ENCODE results near the gene PRMT3.
"Not testable (repeated sequence)": the region's sequence is repeated elsewhere in the genome, so short reads cannot be mapped to it uniquely, and the experiment has no call there.

PRMT3 gene

GRCh38 chr11:20374741-20375300, 12.7 kb upstream of the PRMT3 start:
- DNase-seq, result no peak

- no peak for DNase-seq
Observed at GRCh38 chr11:20376162-20376730, 11.3 kb upstream of the PRMT3 start.

- not testable (repeated sequence) for DNase-seq
Observed at GRCh38 chr11:20385996-20386395, 1.5 kb upstream of the PRMT3 start.

DNA sequence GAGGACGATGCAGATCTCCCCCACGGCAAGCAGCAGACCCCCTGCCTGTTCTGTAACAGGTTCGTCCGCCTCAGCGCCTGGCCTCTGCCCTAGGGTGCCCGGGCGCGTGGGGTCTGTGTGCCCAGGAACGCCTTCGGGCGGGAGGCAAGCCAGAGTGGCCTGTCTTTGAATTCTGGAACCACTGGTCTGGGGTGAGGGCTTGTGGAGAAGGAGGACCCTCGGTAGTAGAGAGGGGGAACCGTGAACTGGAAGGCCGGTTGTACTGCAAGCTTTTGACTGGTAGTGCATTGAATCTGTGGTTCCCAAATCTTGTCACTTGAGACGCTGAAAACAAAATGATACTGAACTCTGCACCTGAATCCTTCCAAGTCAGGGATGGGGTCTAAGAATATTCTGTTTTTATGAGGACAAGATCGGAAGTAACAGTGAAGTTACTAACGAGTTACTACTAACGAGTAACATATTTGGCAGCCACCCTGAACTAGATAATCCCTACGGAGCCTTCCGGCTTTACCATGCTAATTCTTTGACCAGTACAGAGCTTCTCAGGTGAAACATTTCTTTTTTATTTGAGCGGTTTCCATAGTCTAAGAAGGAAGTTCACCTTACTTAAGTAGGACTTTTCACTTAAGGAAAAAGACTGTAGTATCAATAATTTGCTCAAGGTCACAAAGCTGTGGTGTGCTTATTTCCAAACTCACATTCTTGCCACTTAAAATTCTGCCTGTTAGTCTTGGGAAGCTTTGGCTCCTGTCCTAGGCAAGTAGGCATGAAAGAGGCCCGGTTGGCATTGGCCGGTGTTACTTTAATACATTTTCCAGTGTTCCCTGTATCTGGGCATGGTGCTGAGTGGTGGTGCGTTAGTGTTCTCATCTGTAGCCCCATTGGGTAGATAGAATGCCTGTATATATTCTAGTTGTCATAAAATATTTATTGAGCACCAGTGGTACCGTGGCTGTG, 860 bp downstream of the PRMT3 start:
- peak; percentile 56 for DNase-seq

- no peak for DNase-seq
Observed at GRCh38 chr11:20397281-20397680, 9.8 kb downstream of the PRMT3 start.

DNA sequence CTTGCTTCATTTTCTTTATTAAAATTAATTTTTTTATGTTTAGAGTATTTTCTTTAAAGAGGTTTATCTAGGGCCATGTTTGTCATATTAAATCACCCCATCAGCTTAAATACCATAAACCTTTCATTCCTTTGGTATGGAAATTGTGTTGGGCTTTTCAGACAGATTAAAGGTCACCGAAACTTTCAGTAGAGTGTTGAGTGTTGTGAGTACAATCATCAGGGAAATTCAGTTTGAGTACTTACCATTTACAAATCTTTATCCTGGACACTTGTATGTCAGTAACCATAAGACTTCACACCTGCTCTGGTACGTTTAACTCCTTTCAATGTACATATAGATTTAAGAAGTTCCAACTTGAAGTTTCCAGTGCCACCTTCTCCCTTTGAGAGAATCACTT, 12.0 kb downstream of the PRMT3 start:
- no peak for DNase-seq

GRCh38 chr11:20403059-20403458, 15.5 kb downstream of the PRMT3 start:
- DNase-seq, result no peak

GRCh38 chr11:20406484-20406883, 19.0 kb downstream of the PRMT3 start:
- no peak for DNase-seq

- DNase-seq, result no peak
Observed at GRCh38 chr11:20407344-20407743, 19.8 kb downstream of the PRMT3 start.

- no peak for DNase-seq
Observed at GRCh38 chr11:20415432-20415831, 27.9 kb downstream of the PRMT3 start.

GRCh38 chr11:20417771-20418170, 30.3 kb downstream of the PRMT3 start:
- no peak for DNase-seq

DNA sequence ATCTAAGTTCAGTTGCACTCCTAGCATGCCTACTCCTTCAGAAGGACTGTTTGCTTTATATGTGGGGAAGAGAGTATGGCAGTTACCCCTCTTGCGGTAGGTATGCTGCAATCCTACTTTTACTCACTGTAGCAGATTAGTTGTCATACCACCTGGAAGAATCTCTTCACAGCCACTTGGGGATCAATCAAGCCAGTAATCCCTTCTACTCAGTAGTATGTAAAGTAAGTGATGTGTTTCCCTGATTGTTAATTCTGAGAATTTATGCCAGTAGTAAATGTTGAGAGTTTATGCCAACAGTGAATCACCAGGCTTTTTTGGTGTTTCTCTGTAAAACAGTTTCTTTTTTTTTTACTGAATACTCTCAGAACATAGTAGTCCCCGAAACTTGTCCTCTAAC, 34.4 kb downstream of the PRMT3 start:
- no peak for DNase-seq

GRCh38 chr11:20429216-20429615, 41.7 kb downstream of the PRMT3 start:
- DNase-seq, result no peak

DNA sequence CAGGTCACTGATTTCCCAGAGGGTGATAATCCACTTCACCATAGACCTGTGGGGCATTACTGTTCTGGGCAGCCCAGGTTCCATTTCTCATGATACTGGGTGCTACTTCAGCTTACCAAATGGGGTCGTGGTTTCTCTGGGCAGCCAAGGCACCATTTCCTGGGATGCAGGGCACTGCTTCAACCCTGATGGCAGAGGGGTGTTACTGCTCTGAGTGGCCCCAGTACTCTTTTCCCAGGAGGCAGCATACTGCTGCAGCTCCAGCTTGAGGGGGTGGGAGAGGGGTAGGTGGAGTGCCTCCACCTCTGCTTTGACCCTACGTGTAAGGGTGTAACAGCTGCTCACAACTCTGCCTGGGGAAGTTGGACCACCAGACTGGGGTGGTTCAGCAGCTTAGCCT, 51.1 kb downstream of the PRMT3 start:
- no peak for DNase-seq

GRCh38 chr11:20443596-20443995, 56.1 kb downstream of the PRMT3 start:
- no peak for DNase-seq

GRCh38 chr11:20444535-20444934, 57.0 kb downstream of the PRMT3 start:
- no peak for DNase-seq

GRCh38 chr11:20448834-20449233, 61.3 kb downstream of the PRMT3 start:
- no peak for DNase-seq

GRCh38 chr11:20450829-20451228, 63.3 kb downstream of the PRMT3 start:
- no peak for DNase-seq

DNA sequence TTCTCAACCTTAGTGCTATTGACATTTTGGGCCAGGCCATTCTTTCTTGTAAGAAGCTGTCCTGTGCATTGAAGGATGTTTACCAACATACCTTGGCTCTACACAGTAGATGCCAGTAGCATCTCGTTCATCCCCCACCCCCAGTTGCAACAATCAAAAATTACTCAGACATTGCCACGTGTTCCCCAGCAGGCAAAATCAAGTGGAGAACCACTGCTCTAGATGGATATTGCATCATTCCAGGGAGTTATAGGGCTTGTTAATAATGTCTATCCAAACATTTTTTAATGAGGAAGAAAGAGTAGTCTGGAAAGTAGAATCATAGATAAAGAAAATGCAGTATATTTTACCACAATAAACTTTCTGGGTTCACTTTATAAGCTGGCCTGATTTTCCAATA, 64.1 kb downstream of the PRMT3 start:
- no peak for DNase-seq

DNA sequence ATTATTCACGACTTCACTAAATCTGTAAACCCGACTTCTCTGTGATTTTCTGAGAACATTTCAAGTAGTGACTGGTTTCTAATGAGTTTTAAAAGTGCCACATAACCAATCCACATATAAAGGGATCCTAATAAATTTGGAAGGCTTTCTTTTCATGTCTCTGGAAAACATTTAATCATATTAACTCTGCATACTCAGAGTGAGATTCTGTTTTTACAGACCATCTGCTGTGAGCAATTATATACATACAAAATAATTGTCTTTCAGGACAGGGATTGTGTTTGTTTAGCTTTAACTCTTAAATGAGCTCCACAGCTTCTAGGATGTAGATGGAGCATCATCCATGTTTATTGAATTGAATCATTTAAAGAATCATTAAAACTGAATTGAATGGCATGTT, 65.1 kb downstream of the PRMT3 start:
- DNase-seq, result no peak

DNA sequence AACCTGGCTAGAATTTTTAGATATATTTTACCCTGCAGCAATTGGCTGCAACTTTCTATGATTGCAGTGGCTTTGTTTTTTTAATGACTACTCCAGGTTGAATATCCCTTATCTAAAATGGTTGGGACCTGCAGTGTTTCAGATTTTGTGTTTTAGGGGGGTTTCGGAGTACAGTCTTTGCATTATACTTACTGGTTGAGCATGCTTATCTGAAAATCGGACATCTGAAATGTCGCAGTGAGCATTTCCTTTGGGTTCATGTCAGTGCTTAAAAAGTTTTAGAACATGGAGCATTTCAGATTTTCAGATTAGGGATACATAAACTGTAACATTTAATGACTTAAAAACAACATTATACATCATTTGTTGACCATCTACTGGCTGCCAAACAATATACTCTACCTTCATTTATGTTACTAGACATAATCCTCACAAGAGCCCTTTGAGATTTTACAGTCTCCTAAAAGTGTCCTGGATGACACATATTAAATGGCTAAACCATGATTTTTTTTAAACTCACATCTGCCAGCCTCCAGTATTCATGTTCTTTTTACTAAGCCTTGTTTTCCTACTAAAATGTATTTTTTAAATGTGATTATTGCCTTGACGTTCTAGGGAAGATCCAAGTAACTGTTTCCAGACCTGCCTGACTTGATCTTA, 66.3 kb downstream of the PRMT3 start:
- DNase-seq, result no peak

DNA sequence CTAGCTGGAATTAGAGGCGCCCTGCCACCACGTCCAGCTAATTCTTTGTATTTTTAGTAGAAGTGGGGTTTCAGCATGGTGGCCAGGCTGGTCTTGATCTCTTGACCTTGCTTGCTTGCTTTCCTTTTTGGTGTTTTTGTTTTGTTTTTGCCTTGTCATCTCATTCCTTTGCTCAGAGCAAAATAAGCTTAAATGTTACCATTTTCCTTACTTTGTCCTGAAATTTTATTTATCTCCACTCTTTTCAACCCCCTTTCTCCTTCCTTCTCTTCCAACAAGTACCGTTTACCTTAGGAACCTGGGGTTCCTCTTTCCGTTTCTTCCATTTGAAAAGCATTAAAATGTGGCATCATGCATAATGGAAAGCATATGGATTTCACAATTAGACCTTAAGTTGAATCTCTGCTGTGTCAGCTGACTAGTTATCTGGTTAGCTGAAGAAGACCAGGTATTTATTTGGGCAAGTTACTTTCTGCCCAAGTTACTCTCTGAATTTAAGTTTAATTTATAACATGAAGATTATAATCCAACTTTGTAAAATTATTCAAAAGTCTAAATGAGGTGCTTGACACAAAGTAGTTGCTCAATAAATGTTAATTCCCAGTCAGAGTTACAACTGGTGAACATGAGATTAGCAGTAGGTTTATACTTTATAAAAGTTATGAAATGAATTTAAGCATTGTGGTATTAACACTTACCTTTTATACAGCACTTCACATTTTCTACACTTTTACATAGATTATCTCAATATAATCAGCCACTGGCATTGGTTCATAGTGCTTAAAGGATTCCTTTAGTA, 69.7 kb downstream of the PRMT3 start:
- DNase-seq, result no peak

Data from activated naive CD4-positive, alpha-beta T cell treated with anti-CD3 and anti-CD28 coated beads, Interleukin-2, amount 50 U/mL, for 16 hours (primary cell).